Coronary artery (tissue), 2 donors: ENCODE data around the gene LDLRAD4.
A peak's percentile ranks its signal among the peaks of the same experiment; 100 is the strongest.

Experiments
- DNase-seq: peaks from one replicate; pipeline ENCODE4 v3.0.0-alpha.2; 2017; ENCODE audit warnings: low spot score
- H3K27ac ChIP-seq, 2 donors: fragments of 200-600 bp; sonication (generic); one replicate each; pipeline ENCODE4 v1.5.1; 2016 to 2019
- H3K4me3 ChIP-seq: fragments of 200-600 bp; sonication (generic); 2 replicates; pipeline ENCODE4 v1.5.1; 2016; ENCODE audit warnings: mild to moderate bottlenecking, moderate library complexity
- CTCF ChIP-seq: fragments of 200-600 bp; sonication (generic); IDR thresholded peaks from one replicate; pipeline ENCODE4 v1.5.1; 2019; ENCODE audit warnings: antibody characterized with exemption

The LDLRAD4 gene

DNA sequence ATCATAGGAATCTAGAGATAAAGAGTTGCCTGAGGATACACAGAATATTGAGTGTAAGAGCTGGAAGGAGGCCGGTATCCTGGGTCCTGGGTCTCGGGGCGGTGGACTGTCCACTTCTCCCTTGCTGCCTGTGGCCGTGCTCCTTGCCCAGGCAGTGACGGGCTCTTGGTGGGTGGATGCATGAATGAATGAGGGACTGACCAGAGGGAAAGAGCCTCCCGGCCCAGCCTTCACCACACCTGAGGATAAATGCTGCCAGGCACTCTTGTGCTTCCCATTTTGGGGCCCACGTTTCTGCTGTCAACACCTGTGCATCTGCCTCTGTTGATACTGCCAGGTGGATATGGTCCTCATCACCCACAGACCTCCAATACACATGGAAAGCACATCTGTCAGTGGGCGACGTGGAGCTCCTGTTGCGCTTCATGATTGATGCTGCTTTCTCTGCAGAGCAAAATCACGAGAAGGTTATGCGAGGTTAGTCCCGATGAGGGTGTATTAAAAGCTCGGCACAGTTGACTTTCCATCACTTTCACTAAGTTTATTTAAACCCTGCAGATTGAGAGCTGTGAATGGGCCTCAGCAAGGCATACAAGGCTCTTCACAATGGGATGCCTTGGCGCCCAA is 211.4 kb downstream of the LDLRAD4 start:
- no peak overlapping the region for H3K4me3 ChIP-seq
- TF ChIP-seq CTCF: no peak
- DNase-seq: no peak
- H3K27ac ChIP-seq: no peak overlapping the region

- no peak for TF ChIP-seq CTCF
- DNase-seq: no peak
- no peak overlapping the region for H3K27ac ChIP-seq
- no peak overlapping the region for H3K4me3 ChIP-seq
These were observed 212.1 kb downstream of the LDLRAD4 start for GRCh38 chr18:13430663-13431062.

DNA sequence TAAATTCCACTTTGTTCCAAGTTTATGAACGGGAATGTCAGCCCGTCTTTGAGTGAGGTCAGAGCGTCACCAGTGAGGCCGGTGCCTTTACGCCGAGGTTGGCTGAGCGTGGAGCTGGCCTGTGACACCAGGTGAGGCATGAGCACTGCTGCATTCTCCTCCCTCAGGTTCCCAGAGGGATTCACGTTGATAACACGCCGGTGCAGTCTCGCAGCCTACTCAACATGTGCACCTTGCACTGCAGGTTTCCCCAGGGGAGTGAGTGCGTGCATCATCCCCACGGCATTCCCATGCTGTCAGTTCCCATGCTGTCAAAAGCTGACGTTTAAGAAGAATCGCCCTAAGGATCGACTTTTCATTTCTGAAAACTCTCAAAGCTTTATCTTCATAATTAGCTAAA is 213.3 kb downstream of the LDLRAD4 start:
- no peak for TF ChIP-seq CTCF
- H3K27ac ChIP-seq: no peak overlapping the region
- no peak for DNase-seq
- H3K4me3 ChIP-seq: no peak overlapping the region

GRCh38 chr18:13433125-13433524 is 214.6 kb downstream of the LDLRAD4 start:
- DNase-seq: no peak
- H3K27ac ChIP-seq: peak overlapping the region in 1 of 2 donors; percentile 42
- TF ChIP-seq CTCF: no peak
- H3K4me3 ChIP-seq: no peak overlapping the region

GRCh38 chr18:13433685-13434084 is 215.1 kb downstream of the LDLRAD4 start:
- Histone ChIP-seq H3K4me3 (no peak overlapping the region), H3K27ac (no peak overlapping the region)
- no peak for DNase-seq
- TF ChIP-seq CTCF: no peak

- Histone ChIP-seq H3K4me3 (no peak overlapping the region), H3K27ac (peak overlapping the region in 1 of 2 donors; percentile 15)
- TF ChIP-seq CTCF: no peak
- no peak for DNase-seq
These were observed 216.3 kb downstream of the LDLRAD4 start for GRCh38 chr18:13434854-13435253.

GRCh38 chr18:13435586-13436333 is 217.2 kb downstream of the LDLRAD4 start:
- no peak for TF ChIP-seq CTCF
- Histone ChIP-seq H3K27ac (peak overlapping the region; percentile 59 to 73), H3K4me3 (no peak overlapping the region)
- DNase-seq: no peak
